Mesothelial cell of epicardium (in vitro differentiated cells): ENCODE measurements around the gene AKR1E2. TPM values are rescaled to one million over a fixed set of nuclear protein-coding genes. Genes with fewer than 3 reads are reported as not detected.

Source experiments
- DNase-seq, 2 experiments: peaks; one replicate each; pipeline ENCODE4 v3.0.0; 2021; ENCODE audit warnings: low spot score in 2 of 2; ENCODE audit not compliant: unreplicated experiment in 2 of 2
- H3K27ac Mint-ChIP-seq: 2 replicates; pipeline ENCODE4 v1.8.0; 2021; ENCODE audit warnings: mixed read lengths
- H3K27me3 Mint-ChIP-seq: 2 replicates; pipeline ENCODE4 v1.8.0; 2021; ENCODE audit warnings: low read depth, mixed read lengths
- H3K36me3 Mint-ChIP-seq: 2 replicates; pipeline ENCODE4 v1.8.0; 2021; ENCODE audit warnings: mixed read lengths
- H3K4me1 Mint-ChIP-seq: 2 replicates; pipeline ENCODE4 v1.8.0; 2021; ENCODE audit warnings: mixed read lengths
- H3K4me3 Mint-ChIP-seq: 2 replicates; pipeline ENCODE4 v1.8.0; 2021; ENCODE audit warnings: mild to moderate bottlenecking, moderate library complexity, mixed read lengths
- H3K9me3 Mint-ChIP-seq: 2 replicates; pipeline ENCODE4 v1.8.0; 2021; ENCODE audit warnings: mixed read lengths
- CTCF ChIP-seq: fragments of 200-600 bp; sonication (generic); IDR thresholded peaks from one replicate; pipeline ENCODE4 v1.5.0; 2021; ENCODE audit warnings: antibody characterized with exemption; ENCODE audit not compliant: unreplicated experiment
- total RNA-seq: library from RNA; stranded (reverse); gene quantifications from 3 replicates; pipeline ENCODE4 v1.2.1, GENCODE V29; 2021

AKR1E2 gene
- total RNA-seq, 1 donor from 2014 or later: 8.4 TPM

- no peak for DNase-seq
- H3K27ac Mint-ChIP-seq: no peak overlapping the region
- peaks cover 2% of the 10 kb centered on the region for H3K27me3 Mint-ChIP-seq
- peaks cover 16% of the 10 kb centered on the region for H3K4me1 Mint-ChIP-seq
- H3K4me3 Mint-ChIP-seq: no peak overlapping the region
- peaks cover 2% of the 10 kb centered on the region for H3K36me3 Mint-ChIP-seq
- peaks cover 5% of the 10 kb centered on the region for H3K9me3 Mint-ChIP-seq
- no peak for TF ChIP-seq CTCF
Measured at GRCh38 chr10:4828005-4828404, 2.0 kb downstream of the AKR1E2 start.

DNA sequence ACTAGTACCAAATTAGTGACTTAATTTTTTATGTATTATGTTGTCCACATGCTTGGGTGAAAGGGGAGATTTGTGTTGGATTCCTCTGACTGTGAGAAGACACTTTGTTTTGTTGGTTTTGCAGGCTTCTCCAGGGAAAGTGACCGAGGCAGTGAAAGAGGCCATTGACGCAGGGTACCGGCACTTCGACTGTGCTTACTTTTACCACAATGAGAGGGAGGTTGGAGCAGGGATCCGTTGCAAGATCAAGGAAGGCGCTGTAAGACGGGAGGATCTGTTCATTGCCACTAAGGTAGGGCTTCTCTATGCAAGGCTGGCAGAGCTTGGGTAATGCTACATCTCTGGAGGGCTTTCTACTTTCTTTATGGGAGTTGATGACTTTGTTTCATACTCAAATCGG, 4.5 kb downstream of the AKR1E2 start:
- H3K4me1 Mint-ChIP-seq: peaks cover 16% of the 10 kb centered on the region
- H3K27ac Mint-ChIP-seq: no peak overlapping the region
- no peaks in the 10 kb centered on the region for H3K9me3 Mint-ChIP-seq
- H3K4me3 Mint-ChIP-seq: no peak overlapping the region
- H3K27me3 Mint-ChIP-seq: peaks cover 2% of the 10 kb centered on the region
- H3K36me3 Mint-ChIP-seq: peaks cover 2% of the 10 kb centered on the region
- TF ChIP-seq CTCF: no peak
- no peak for DNase-seq

DNA sequence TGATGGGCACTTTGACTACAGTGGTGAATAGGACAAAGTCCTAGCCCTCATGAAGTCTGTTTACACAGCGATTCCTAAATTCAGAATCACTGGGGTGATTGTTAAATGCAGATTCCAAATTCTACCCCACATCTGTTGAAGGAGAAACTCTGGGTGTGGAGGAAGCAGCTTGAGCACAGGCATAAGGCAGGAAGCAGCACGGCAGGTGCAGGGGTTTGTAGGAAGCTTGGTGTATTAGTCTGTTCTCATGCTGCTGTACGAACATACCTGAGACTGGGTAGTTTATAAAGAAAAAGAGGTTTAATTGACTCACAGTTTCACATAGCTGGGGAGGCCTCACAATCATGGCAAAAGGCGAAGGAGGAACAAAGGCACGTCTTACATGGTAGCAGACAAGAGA, 5.1 kb downstream of the AKR1E2 start:
- H3K27ac Mint-ChIP-seq: no peak overlapping the region

DNA sequence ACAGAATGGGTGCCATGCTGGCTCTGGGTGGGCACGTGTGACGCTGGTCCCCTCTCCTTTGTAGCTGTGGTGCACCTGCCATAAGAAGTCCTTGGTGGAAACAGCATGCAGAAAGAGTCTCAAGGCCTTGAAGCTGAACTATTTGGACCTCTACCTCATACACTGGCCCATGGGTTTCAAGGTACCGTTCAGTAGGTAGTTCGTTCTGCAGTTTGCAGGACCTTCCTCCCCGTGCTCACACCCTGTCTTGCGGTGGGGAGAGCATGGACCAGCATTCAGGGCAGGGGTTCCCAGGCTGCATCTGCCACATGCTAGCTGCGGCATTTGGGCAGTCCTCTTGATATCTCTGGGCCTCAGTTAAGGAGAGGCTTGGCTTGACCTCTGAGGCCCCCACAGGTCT, 7.3 kb downstream of the AKR1E2 start:
- Mint-ChIP-seq H3K4me1 (peaks cover 9% of the 10 kb centered on the region), H3K36me3 (peaks cover 2% of the 10 kb centered on the region), H3K4me3 (no peak overlapping the region)

More for the DNA sequence above, 5.1 kb downstream of the AKR1E2 start:
- TF ChIP-seq CTCF: no peak
- Mint-ChIP-seq H3K4me1 (peaks cover 14% of the 10 kb centered on the region), H3K36me3 (peaks cover 2% of the 10 kb centered on the region), H3K4me3 (no peak overlapping the region), H3K27me3 (no peaks in the 10 kb centered on the region), H3K9me3 (no peaks in the 10 kb centered on the region)
- DNase-seq: no peak

GRCh38 chr10:4834898-4835405, 8.9 kb downstream of the AKR1E2 start:
- H3K27me3 Mint-ChIP-seq: no peaks in the 10 kb centered on the region
- H3K4me3 Mint-ChIP-seq: no peak overlapping the region
- H3K27ac Mint-ChIP-seq: no peak overlapping the region
- DNase-seq: no peak
- TF ChIP-seq CTCF: no peak
- no peaks in the 10 kb centered on the region for H3K9me3 Mint-ChIP-seq
- H3K36me3 Mint-ChIP-seq: peaks cover 2% of the 10 kb centered on the region
- peaks cover 6% of the 10 kb centered on the region for H3K4me1 Mint-ChIP-seq

More for the DNA sequence above, 7.3 kb downstream of the AKR1E2 start:
- peak in 1 of 2 experiments; percentile 26 for DNase-seq
- H3K27ac Mint-ChIP-seq: no peak overlapping the region
- H3K9me3 Mint-ChIP-seq: no peaks in the 10 kb centered on the region
- TF ChIP-seq CTCF: no peak
- no peaks in the 10 kb centered on the region for H3K27me3 Mint-ChIP-seq

DNA sequence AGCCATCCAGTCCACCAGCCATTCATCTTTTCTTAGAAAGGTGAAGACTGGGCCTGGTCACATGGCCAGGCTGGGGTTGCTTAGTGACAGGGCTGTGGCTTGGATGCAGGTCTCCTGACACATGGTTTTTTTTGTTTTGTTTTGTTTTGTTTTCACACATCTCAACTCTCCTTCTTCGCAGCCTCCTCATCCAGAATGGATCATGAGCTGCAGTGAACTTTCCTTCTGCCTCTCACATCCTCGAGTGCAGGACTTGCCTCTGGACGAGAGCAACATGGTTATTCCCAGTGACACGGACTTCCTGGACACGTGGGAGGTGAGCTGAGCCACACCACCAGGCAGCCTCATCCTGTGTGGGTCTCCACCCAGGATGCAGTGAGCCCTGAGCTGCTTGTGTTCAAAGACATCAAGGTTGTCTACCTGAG, 9.5 kb downstream of the AKR1E2 start:
- no peak overlapping the region for H3K4me3 Mint-ChIP-seq
- no peak overlapping the region for H3K27ac Mint-ChIP-seq
- no peak for TF ChIP-seq CTCF
- DNase-seq: no peak
- no peaks in the 10 kb centered on the region for H3K27me3 Mint-ChIP-seq
- peaks cover 2% of the 10 kb centered on the region for H3K36me3 Mint-ChIP-seq
- no peaks in the 10 kb centered on the region for H3K9me3 Mint-ChIP-seq
- peaks cover under 1% of the 10 kb centered on the region for H3K4me1 Mint-ChIP-seq
